ENCODE results near the gene WDFY3. TPM values are rescaled to one million over a fixed set of nuclear protein-coding genes. Genes with fewer than 3 reads are reported as not detected.

WDFY3 gene
- total and polyA plus RNA-seq, 12 donors: 9.5 to 284 (median 85.0) TPM

DNA sequence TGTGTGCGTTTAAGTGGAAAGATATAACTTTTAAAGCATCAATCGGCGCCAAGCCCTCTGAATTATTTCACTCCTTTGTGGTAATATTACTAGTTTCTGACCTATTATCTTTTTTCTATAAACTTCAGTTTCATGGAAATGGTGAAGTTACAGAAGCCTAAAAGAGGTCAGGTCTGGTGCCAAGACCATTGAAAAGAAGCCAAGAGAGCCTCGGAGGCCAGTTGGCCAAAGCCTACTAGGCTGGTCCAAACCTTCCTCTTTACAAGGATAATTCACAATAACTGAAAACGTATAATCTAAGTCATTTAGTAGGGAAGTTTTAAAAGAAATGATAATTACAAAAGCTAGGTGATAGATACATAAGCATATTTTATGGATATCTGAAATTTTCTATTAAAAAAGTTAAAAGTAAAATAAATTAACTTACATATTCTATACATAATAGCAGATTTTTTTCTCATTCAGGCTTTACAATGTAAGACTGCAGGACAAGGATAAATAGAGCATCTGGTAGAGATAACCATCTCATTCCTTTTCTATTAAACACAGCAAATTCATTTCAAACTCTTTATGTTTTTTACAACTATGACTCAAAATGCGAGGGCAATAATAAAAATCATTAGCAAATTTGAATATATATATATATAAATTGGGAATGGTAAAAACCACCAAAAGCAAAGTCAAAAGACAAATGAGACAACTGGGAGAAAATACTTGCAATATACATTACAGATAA, 49.2 kb downstream of the WDFY3 start:
- Histone ChIP-seq H3K27ac (no peak overlapping the region), H3K4me1 (replicated peaks in 1 of 2) (peaks cover 7 to 50% of the 10 kb centered on the region in 2 donors)
- intact Hi-C loops (cut with DNase I): no loop called here

DNA sequence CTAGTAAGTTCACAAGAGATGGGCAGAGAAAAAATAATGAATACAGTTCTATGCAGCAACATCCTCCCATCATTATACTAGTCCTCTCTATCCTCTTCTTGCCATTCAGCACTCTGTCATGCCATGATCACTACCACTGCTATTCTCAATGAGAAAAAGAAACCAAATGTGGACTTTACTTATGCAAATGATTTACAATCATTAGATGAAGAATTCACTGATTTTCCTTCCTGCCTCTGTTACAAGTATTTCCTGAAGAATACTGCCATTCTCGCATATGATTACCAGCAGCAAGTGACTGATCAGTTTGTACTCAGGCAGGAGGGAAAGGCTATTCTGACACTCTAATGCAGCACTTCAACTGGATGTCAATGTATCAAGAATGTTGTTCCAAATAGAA, 50.3 kb downstream of the WDFY3 start:
- Histone ChIP-seq H3K4me3 (no peak overlapping the region), H3K4me1 (replicated peaks in 1 of 2) (peaks cover 7 to 49% of the 10 kb centered on the region in 2 donors), H3K9me3 (replicated peaks in 1 of 3) (no peaks in the 10 kb centered on the region), H3K36me3 (replicated peaks in 1 of 2) (no peaks in the 10 kb centered on the region), H3K27ac (no peak overlapping the region), H3K27me3 (no peaks in the 10 kb centered on the region)
- DNase-seq: no peak
- TF ChIP-seq, protein P1, sequence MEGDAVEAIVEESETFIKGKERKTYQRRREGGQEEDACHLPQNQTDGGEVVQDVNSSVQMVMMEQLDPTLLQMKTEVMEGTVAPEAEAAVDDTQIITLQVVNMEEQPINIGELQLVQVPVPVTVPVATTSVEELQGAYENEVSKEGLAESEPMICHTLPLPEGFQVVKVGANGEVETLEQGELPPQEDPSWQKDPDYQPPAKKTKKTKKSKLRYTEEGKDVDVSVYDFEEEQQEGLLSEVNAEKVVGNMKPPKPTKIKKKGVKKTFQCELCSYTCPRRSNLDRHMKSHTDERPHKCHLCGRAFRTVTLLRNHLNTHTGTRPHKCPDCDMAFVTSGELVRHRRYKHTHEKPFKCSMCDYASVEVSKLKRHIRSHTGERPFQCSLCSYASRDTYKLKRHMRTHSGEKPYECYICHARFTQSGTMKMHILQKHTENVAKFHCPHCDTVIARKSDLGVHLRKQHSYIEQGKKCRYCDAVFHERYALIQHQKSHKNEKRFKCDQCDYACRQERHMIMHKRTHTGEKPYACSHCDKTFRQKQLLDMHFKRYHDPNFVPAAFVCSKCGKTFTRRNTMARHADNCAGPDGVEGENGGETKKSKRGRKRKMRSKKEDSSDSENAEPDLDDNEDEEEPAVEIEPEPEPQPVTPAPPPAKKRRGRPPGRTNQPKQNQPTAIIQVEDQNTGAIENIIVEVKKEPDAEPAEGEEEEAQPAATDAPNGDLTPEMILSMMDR (IDR thresholded peaks at IDR 0.05): no peak
- TF ChIP-seq POLR2A (IDR thresholded peaks at IDR 0.05): no peak
- intact Hi-C loops (cut with DNase I): no loop called here
- WGBS, 4 donors: 67 to 85% (median 81%) methylated on average over 1 of the region's 1 CpG

More for the DNA sequence above, 49.2 kb downstream of the WDFY3 start:
- Histone ChIP-seq H3K27me3 (no peaks in the 10 kb centered on the region), H3K4me3 (no peak overlapping the region), H3K36me3 (replicated peaks in 1 of 2) (no peaks in the 10 kb centered on the region), H3K9me3 (replicated peaks in 1 of 3) (no peaks in the 10 kb centered on the region)
- 74 to 78% (median 77%) methylated on average over 6 of the region's 6 CpGs for WGBS, 4 donors
- DNase-seq: peak in 3 of 7 donors; percentile 26 to 44 (median 31)
- TF ChIP-seq, protein P1 (IDR thresholded peaks at IDR 0.05): no peak
- TF ChIP-seq POLR2A (IDR thresholded peaks at IDR 0.05): no peak

DNA sequence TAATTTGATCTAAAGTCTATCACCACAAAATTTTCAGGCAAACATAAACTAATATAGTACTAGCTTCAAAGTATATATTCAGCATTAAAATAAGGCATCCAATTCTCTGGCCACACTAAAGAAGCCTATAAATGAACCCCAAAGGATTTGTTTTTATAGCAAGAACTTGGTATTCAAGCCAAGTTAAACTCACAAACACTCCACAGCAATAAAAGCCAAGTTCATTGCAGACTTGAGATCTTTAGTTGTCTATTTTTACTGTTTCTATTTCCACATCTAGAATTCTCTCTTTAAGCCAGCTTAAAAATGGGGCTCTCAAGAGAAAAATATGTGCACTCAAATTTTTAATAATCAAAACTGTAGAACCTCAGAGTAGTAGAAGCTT, 51.1 kb downstream of the WDFY3 start:
- DNase-seq: no peak
- peaks cover 7 to 41% of the 10 kb centered on the region in 2 donors for H3K4me1 ChIP-seq (replicated peaks in 1 of 2)
- no peaks in the 10 kb centered on the region for H3K27me3 ChIP-seq
- no peak overlapping the region for H3K4me3 ChIP-seq
- no peaks in the 10 kb centered on the region for H3K9me3 ChIP-seq (replicated peaks in 1 of 3)
- no peak overlapping the region for H3K27ac ChIP-seq
- TF ChIP-seq, protein P1 (IDR thresholded peaks at IDR 0.05): no peak
- TF ChIP-seq POLR2A (IDR thresholded peaks at IDR 0.05): no peak
- no peaks in the 10 kb centered on the region for H3K36me3 ChIP-seq (replicated peaks in 1 of 2)
- intact Hi-C loops (cut with DNase I): no loop called here

DNA sequence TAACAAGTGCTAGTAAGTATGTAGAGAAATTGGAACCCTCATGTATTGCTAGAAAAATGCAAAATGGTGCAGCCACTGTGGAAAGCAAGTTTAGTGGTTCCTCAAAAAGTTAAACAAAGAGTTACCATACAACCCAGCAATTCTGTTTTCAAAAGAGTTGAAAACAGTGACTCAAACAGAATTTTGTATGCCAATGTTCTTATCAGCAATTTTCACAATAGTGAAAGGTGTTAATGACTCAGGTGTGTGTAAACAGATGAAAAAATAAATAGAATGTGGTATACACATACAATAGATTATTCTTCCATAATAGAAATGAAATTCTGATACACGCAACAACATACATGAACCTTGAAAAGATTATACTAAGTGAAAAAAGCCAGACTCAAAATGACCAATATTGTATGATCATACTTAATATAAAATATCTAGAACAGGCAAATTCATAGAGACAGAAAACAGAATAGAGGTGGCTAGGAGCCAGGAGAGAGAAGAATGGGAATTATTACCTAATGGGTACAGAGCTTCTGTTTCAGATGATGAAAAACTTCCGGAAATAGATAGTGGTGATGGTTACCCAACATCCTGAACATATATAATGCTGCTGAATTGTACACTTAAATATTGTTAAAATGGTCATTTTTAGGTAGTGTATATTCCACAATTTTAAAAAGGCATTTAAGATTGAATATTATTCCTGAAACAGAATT, 51.6 kb downstream of the WDFY3 start:
- TF ChIP-seq, protein P1 (IDR thresholded peaks at IDR 0.05): no peak
- TF ChIP-seq POLR2A (IDR thresholded peaks at IDR 0.05): no peak
- intact Hi-C loops (cut with DNase I): no loop called here
- Histone ChIP-seq H3K27me3 (no peaks in the 10 kb centered on the region), H3K9me3 (replicated peaks in 1 of 3) (no peaks in the 10 kb centered on the region), H3K4me1 (replicated peaks in 1 of 2) (peaks cover 7 to 37% of the 10 kb centered on the region in 2 donors), H3K36me3 (replicated peaks in 1 of 2) (no peaks in the 10 kb centered on the region), H3K4me3 (no peak overlapping the region), H3K27ac (no peak overlapping the region)
- WGBS, 4 donors: 83 to 88% (median 86%) methylated on average over 2 of the region's 2 CpGs
- DNase-seq: no peak
